OCI-LY1 (cell line): Measurements from ENCODE around the gene KCTD1.

Experiments
- EZH2 ChIP-seq: fragments of 200-600 bp; sonication (generic), shearing (Covaris generic); IDR thresholded peaks from 2 replicates; pipeline ENCODE4 v1.8.0; 2017; ENCODE audit warnings: borderline replicate concordance, mixed run types, mild to moderate bottlenecking, antibody characterized with exemption, low read length, moderate library complexity, mixed read lengths
- TF ChIP-seq, protein P1 (sequence below): fragments of 200-600 bp; sonication (generic), shearing (Covaris generic); IDR thresholded peaks from 2 replicates; pipeline ENCODE4 v1.5.1; 2017; ENCODE audit warnings: mild to moderate bottlenecking, antibody characterized with exemption, low read length, moderate library complexity, mixed read lengths

DNA sequence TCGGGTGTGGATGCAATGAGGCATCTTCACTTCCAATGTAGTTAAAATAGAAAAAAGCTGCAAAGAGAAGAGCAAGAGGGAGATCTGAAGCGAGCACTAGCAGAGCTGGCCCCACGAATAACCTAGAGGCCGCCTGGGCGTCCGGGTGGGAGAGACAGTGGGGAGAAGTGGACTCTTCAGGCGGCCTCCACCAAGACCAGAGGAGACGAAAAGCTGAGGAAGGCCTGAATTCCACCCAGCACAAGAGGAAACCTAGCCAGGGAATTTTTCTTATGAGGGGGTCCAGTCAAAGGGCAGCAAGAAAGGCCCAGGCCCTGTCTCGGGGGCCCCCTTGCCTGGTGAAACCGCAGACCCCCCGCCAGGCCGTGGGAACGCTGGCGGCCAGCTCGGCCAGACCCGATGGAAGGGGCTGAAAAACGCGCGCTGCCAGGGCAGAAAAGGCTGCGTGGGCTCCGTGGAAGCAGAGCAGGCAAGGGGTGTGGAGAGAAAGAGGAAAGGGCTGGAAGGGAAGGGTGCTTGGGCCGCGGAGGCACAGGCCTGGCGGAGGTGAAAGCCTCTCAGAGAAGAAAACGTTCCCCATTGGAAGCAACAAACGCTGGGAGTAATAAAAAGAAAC lies 69.2 kb downstream of the KCTD1 start:
- TF ChIP-seq, protein P1, sequence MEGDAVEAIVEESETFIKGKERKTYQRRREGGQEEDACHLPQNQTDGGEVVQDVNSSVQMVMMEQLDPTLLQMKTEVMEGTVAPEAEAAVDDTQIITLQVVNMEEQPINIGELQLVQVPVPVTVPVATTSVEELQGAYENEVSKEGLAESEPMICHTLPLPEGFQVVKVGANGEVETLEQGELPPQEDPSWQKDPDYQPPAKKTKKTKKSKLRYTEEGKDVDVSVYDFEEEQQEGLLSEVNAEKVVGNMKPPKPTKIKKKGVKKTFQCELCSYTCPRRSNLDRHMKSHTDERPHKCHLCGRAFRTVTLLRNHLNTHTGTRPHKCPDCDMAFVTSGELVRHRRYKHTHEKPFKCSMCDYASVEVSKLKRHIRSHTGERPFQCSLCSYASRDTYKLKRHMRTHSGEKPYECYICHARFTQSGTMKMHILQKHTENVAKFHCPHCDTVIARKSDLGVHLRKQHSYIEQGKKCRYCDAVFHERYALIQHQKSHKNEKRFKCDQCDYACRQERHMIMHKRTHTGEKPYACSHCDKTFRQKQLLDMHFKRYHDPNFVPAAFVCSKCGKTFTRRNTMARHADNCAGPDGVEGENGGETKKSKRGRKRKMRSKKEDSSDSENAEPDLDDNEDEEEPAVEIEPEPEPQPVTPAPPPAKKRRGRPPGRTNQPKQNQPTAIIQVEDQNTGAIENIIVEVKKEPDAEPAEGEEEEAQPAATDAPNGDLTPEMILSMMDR: no peak
- no peak for TF ChIP-seq EZH2
